Neural progenitor cell (in vitro differentiated cells): Measurements from ENCODE around the gene C22orf15. TPM values are rescaled to one million over a fixed set of nuclear protein-coding genes. Genes with fewer than 3 reads are reported as not detected.

ENCODE experiments used
- DNase-seq: peaks from one replicate; pipeline ENCODE4 v3.0.0-alpha.2; 2016; ENCODE audit warnings: low spot score
- H2AFZ ChIP-seq: fragments of 200-600 bp; sonication (generic); replicated peaks from 2 replicates; pipeline ENCODE4 v1.6.1; 2016; ENCODE audit warnings: antibody characterized with exemption
- H3F3A ChIP-seq: fragments of 200-600 bp; sonication (generic); 2 replicates; pipeline ENCODE4 v1.6.1; 2016; ENCODE audit warnings: antibody characterized with exemption, low read depth
- H3K27ac ChIP-seq: fragments of 200-600 bp; sonication (generic); 2 replicates; pipeline ENCODE4 v1.5.1; 2016; ENCODE audit warnings: mild to moderate bottlenecking
- H3K27me3 ChIP-seq: fragments of 200-600 bp; sonication (generic); 2 replicates; pipeline ENCODE4 v1.6.1; 2016; ENCODE audit warnings: mild to moderate bottlenecking, moderate library complexity
- H3K36me3 ChIP-seq: fragments of 200-600 bp; sonication (generic); 2 replicates; pipeline ENCODE4 v1.5.1; 2016
- H3K4me1 ChIP-seq: fragments of 200-600 bp; sonication (generic); 2 replicates; pipeline ENCODE4 v1.6.1; 2016; ENCODE audit warnings: mixed run types
- H3K4me2 ChIP-seq: fragments of 200-600 bp; sonication (generic); 2 replicates; pipeline ENCODE4 v1.6.1; 2016
- H3K4me3 ChIP-seq: fragments of 200-600 bp; sonication (generic); 2 replicates; pipeline ENCODE4 v1.5.1; 2016
- H3K79me2 ChIP-seq: fragments of 200-600 bp; sonication (generic); 2 replicates; pipeline ENCODE4 v1.6.1; 2016; ENCODE audit warnings: low read depth
- H3K9ac ChIP-seq: fragments of 200-600 bp; sonication (generic); 2 replicates; pipeline ENCODE4 v1.6.1; 2016
- H3K9me3 ChIP-seq: fragments of 200-600 bp; sonication (generic); 2 replicates; pipeline ENCODE4 v1.5.1; 2016; ENCODE audit warnings: low read depth
- H4K20me1 ChIP-seq: fragments of 200-600 bp; sonication (generic); 2 replicates; pipeline ENCODE4 v1.6.1; 2016; ENCODE audit warnings: low read depth
- H3K27ac Mint-ChIP-seq: 3 replicates; pipeline ENCODE4 v1.8.0; 2021; ENCODE audit warnings: mixed read lengths
- H3K27me3 Mint-ChIP-seq: 2 replicates; pipeline ENCODE4 v1.8.0; 2022; ENCODE audit warnings: low read depth, mild to moderate bottlenecking, inconsistent platforms, moderate library complexity, mixed read lengths; ENCODE audit not compliant: insufficient read depth
- H3K36me3 Mint-ChIP-seq: 3 replicates; pipeline ENCODE4 v1.8.0; 2021; ENCODE audit warnings: mixed read lengths
- H3K4me1 Mint-ChIP-seq: 3 replicates; pipeline ENCODE4 v1.8.0; 2021; ENCODE audit warnings: mixed read lengths
- H3K4me3 Mint-ChIP-seq: 3 replicates; pipeline ENCODE4 v1.8.0; 2021; ENCODE audit warnings: mild to moderate bottlenecking, moderate library complexity, mixed read lengths
- H3K9me3 Mint-ChIP-seq: 3 replicates; pipeline ENCODE4 v1.8.0; 2020; ENCODE audit warnings: mixed read lengths
- EZH2 ChIP-seq: fragments of 200-600 bp; sonication (generic); IDR thresholded peaks from 2 replicates; pipeline ENCODE4 v1.6.1; 2017; ENCODE audit warnings: antibody characterized with exemption, mild to moderate bottlenecking, moderate library complexity
- EZH2phosphoT487 ChIP-seq: fragments of 200-600 bp; sonication (generic); IDR thresholded peaks from 2 replicates; pipeline ENCODE4 v1.6.1; 2017; ENCODE audit warnings: antibody characterized with exemption
- total RNA-seq: library from RNA; depleted of rRNA; stranded (reverse); fragments of >200 nt; gene quantifications from 2 replicates; pipeline ENCODE4 v1.2.3, GENCODE V29; 2015; ENCODE audit warnings: low replicate concordance
- TF ChIP-seq, protein P1 (sequence below): fragments of 200-600 bp; sonication (generic); IDR thresholded peaks from 2 replicates; pipeline ENCODE4 v1.5.1; 2017; ENCODE audit warnings: antibody characterized with exemption, mild to moderate bottlenecking

Gene C22orf15
- total RNA-seq, 1 donor from 2014 or later = 0.56 TPM

DNA sequence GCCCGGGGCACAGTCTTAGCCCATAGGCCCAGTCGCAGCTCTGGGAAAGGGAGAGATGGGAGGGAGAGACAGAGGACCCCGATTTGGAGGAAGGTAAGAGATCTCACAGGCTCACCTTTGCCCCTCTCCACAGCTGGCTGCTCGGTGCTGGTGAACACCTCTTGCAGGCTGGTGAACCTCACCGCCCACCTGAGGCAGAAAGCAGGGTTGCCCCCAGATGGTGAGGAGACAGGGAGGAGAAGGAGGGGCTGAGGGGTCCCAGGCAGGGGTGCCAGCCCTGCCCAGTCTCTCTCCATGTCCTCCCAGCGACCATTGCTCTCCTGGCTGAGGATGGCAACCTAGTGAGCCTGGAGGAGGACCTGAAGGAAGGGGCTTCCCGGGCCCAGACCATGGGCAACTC, 1.2 kb downstream of the C22orf15 start:
- Histone ChIP-seq H3K9ac (no peak overlapping the region), H3K27ac (no peak overlapping the region), H3F3A (peaks cover 29% of the 10 kb centered on the region), H4K20me1 (no peaks in the 10 kb centered on the region), H3K4me1 (peaks cover 19% of the 10 kb centered on the region), H2AFZ (peak overlapping the region; percentile 18), H3K4me3 (no peak overlapping the region), H3K36me3 (no peaks in the 10 kb centered on the region), H3K4me2 (peak overlapping the region; percentile 63), H3K9me3 (no peaks in the 10 kb centered on the region), H3K27me3 (peaks cover 9% of the 10 kb centered on the region), H3K79me2 (no peaks in the 10 kb centered on the region)
- DNase-seq = no peak
- TF ChIP-seq EZH2phosphoT487 (no peak), EZH2 (no peak)
- TF ChIP-seq, protein P1, sequence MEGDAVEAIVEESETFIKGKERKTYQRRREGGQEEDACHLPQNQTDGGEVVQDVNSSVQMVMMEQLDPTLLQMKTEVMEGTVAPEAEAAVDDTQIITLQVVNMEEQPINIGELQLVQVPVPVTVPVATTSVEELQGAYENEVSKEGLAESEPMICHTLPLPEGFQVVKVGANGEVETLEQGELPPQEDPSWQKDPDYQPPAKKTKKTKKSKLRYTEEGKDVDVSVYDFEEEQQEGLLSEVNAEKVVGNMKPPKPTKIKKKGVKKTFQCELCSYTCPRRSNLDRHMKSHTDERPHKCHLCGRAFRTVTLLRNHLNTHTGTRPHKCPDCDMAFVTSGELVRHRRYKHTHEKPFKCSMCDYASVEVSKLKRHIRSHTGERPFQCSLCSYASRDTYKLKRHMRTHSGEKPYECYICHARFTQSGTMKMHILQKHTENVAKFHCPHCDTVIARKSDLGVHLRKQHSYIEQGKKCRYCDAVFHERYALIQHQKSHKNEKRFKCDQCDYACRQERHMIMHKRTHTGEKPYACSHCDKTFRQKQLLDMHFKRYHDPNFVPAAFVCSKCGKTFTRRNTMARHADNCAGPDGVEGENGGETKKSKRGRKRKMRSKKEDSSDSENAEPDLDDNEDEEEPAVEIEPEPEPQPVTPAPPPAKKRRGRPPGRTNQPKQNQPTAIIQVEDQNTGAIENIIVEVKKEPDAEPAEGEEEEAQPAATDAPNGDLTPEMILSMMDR = no peak
- H3K27ac Mint-ChIP-seq = no peak overlapping the region
- no peak overlapping the region for H3K4me3 Mint-ChIP-seq
- peaks cover 29% of the 10 kb centered on the region for H3K4me1 Mint-ChIP-seq
- no peaks in the 10 kb centered on the region for H3K9me3 Mint-ChIP-seq
- H3K27me3 Mint-ChIP-seq = peaks cover 7% of the 10 kb centered on the region
- no peaks in the 10 kb centered on the region for H3K36me3 Mint-ChIP-seq

DNA sequence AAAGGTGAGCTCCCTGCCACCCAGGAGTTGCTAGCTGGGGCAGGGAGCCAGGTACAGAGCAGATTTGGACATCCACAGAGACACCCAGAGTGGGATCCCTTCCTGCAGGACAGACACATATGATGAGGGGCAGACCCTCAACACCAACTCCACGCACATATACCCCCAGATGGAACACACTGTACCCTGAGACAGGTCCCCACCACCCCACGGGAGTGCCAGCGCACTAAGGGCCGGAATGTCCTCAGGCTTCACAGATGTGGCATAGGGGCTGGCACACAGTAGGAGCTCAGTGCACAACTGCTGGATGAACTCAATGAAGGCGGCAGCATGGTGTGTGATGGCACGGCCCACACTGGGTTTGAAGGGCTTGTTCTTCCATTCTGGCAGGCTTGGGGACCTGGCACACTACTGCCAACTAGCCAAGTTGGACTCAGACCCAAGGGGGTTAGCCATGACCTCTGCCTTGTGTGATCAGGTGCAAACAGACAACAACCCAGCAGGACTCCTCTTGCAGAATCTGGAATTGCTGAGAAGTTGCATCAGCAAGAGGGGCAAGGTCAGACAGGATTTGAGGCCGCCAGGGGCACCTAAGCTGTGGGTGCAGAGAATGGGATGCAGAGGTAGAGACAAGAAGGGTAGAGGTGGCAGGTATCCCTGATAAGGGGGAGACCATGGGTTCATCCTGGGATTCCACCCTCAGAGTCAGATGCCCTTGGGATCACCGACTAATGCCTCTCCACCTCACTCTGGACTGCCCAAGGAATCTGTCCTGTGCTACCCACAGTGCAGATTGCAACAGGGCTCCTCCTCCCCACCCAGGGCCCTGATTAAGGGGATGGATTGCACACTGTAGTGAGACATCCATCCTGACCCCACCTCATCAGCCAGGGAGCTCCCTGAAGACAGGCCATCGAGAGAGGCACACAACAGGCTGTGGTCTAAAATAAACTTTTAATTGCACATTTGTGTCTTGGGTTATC, 2.4 kb downstream of the C22orf15 start:
- peaks cover 36% of the 10 kb centered on the region for H3K4me1 Mint-ChIP-seq
- no peaks in the 10 kb centered on the region for H4K20me1 ChIP-seq
- H3K36me3 Mint-ChIP-seq = no peaks in the 10 kb centered on the region
- peaks cover 19% of the 10 kb centered on the region for H3K4me1 ChIP-seq
- peaks cover 41% of the 10 kb centered on the region for H3F3A ChIP-seq
- no peak for DNase-seq
- TF ChIP-seq EZH2phosphoT487 (no peak), EZH2 (no peak)
- TF ChIP-seq, protein P1 = no peak
- H2AFZ ChIP-seq = no peak overlapping the region
- no peak overlapping the region for H3K4me3 ChIP-seq
- peaks cover 22% of the 10 kb centered on the region for H3K27me3 ChIP-seq
- no peak overlapping the region for H3K9ac ChIP-seq
- H3K79me2 ChIP-seq = no peaks in the 10 kb centered on the region
- no peaks in the 10 kb centered on the region for H3K9me3 Mint-ChIP-seq
- no peaks in the 10 kb centered on the region for H3K36me3 ChIP-seq
- no peak overlapping the region for H3K27ac ChIP-seq
- peak overlapping the region; percentile 87 for H3K27ac Mint-ChIP-seq
- no peak overlapping the region for H3K4me2 ChIP-seq
- peaks cover 3% of the 10 kb centered on the region for H3K27me3 Mint-ChIP-seq
- H3K4me3 Mint-ChIP-seq = no peak overlapping the region
- no peaks in the 10 kb centered on the region for H3K9me3 ChIP-seq

DNA sequence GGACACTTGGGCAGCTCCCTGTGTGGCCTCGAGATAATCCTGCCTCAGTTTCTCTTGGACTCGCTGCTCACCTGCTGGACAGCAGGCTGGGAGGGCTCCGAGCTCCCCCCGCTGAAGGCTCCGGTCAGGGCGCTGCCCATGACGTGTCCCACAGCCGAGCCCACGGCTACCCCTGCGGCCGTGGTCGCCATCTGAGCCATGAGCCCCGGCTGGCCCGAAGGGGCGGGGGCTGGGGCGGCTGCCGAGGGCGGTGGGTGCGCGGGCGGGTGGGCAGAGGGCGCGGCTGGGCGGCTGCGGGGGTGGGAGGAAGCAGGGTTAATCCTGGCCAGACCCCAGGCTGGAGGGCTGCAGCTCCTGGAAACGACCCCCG, 4.5 kb downstream of the C22orf15 start:
- Histone ChIP-seq H2AFZ (no peak overlapping the region), H3K4me2 (peak overlapping the region; percentile 87), H3K36me3 (no peaks in the 10 kb centered on the region), H3K9ac (no peak overlapping the region), H3K27ac (no peak overlapping the region), H4K20me1 (no peaks in the 10 kb centered on the region), H3K9me3 (no peaks in the 10 kb centered on the region), H3F3A (peaks cover 57% of the 10 kb centered on the region), H3K27me3 (peaks cover 26% of the 10 kb centered on the region), H3K4me3 (peak overlapping the region; percentile 60), H3K4me1 (peaks cover 24% of the 10 kb centered on the region), H3K79me2 (no peaks in the 10 kb centered on the region)
- H3K36me3 Mint-ChIP-seq = no peaks in the 10 kb centered on the region
- H3K27me3 Mint-ChIP-seq = peaks cover 3% of the 10 kb centered on the region
- peak; percentile 39 for DNase-seq
- TF ChIP-seq EZH2phosphoT487 = no peak
- TF ChIP-seq, protein P1 = no peak
- no peak for TF ChIP-seq EZH2
- peak overlapping the region; percentile 91 for H3K4me3 Mint-ChIP-seq
- peaks cover 45% of the 10 kb centered on the region for H3K4me1 Mint-ChIP-seq
- no peaks in the 10 kb centered on the region for H3K9me3 Mint-ChIP-seq
- H3K27ac Mint-ChIP-seq = no peak overlapping the region
